ENCODE measurements around the gene CST7.

CST7 gene

DNA sequence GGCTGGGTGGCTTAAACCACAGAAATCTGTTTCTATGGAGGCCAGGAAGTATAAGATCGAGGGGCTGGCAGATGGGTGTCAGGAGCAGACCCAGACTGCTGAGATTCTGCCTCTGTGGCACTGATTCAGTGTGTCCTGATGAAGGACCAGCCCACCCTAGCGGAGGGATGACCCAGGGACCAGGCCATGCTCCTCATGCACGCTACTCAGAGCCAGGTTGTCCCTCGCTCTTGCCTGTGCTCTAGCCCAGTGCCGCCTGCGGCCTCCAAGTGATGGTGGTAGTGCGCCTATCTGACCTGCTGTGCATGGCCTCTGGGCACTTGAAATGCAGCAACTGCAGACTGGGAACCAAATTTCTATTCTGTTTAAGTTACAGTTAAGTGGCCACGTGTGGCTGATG, 56.6 kb downstream of the CST7 start:
- TF ChIP-seq, protein P1, sequence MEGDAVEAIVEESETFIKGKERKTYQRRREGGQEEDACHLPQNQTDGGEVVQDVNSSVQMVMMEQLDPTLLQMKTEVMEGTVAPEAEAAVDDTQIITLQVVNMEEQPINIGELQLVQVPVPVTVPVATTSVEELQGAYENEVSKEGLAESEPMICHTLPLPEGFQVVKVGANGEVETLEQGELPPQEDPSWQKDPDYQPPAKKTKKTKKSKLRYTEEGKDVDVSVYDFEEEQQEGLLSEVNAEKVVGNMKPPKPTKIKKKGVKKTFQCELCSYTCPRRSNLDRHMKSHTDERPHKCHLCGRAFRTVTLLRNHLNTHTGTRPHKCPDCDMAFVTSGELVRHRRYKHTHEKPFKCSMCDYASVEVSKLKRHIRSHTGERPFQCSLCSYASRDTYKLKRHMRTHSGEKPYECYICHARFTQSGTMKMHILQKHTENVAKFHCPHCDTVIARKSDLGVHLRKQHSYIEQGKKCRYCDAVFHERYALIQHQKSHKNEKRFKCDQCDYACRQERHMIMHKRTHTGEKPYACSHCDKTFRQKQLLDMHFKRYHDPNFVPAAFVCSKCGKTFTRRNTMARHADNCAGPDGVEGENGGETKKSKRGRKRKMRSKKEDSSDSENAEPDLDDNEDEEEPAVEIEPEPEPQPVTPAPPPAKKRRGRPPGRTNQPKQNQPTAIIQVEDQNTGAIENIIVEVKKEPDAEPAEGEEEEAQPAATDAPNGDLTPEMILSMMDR (IDR thresholded peaks at IDR 0.05; ENCODE audit: low read depth, low read length), result no peak
- Histone ChIP-seq H3K36me3 (no peaks in the 10 kb centered on the region), H3K27ac (no peak overlapping the region), H3K4me3 (ENCODE audit: low read depth, low read length) (no peak overlapping the region), H3K27me3 (ENCODE audit: insufficient read depth, low read depth, severe bottlenecking) (no peaks in the 10 kb centered on the region), H3K9me3 (ENCODE audit: severe bottlenecking) (no peaks in the 10 kb centered on the region)
- no peak for DNase-seq

DNA sequence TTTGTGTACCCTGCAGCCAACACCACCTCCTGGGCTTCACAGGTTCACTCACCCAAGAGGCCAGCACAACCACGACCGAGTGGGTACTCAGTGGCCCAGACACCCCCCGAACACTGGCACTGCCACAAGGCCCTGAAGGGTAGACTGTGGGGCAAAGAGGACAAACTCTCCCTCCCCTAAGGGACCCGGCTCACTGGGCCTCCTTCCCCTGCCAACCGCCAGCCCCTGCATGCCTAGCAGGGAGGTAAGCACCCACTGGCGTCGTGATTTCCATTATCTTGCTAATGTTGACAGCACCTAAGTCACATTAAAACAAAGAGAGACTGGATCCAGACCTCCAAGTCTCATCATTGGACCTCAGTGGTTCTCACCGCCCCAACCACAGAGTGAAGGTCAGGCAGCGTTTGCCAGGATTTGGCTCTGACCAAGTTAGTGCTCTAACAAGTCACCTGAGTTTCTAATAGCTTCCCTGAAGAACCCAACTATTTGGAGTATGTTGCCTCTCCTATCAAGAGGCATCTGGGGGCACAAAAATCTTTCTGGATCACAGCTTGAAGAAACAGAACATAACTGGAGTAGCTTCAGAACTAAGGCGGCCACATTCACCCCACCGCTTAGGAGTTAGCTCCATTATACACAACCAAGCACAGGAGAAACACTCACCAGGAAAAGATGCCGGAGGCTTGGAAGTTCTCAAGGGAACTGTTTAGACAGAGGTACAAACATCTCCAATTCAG, 57.5 kb downstream of the CST7 start:
- Histone ChIP-seq H3K9me3 (ENCODE audit: severe bottlenecking) (no peaks in the 10 kb centered on the region), H3K36me3 (no peaks in the 10 kb centered on the region), H3K4me3 (ENCODE audit: low read depth, low read length) (no peak overlapping the region), H3K27me3 (ENCODE audit: insufficient read depth, low read depth, severe bottlenecking) (no peaks in the 10 kb centered on the region), H3K27ac (no peak overlapping the region)
- no peak for DNase-seq
- TF ChIP-seq, protein P1 (IDR thresholded peaks at IDR 0.05; ENCODE audit: low read depth, low read length), result no peak

DNA sequence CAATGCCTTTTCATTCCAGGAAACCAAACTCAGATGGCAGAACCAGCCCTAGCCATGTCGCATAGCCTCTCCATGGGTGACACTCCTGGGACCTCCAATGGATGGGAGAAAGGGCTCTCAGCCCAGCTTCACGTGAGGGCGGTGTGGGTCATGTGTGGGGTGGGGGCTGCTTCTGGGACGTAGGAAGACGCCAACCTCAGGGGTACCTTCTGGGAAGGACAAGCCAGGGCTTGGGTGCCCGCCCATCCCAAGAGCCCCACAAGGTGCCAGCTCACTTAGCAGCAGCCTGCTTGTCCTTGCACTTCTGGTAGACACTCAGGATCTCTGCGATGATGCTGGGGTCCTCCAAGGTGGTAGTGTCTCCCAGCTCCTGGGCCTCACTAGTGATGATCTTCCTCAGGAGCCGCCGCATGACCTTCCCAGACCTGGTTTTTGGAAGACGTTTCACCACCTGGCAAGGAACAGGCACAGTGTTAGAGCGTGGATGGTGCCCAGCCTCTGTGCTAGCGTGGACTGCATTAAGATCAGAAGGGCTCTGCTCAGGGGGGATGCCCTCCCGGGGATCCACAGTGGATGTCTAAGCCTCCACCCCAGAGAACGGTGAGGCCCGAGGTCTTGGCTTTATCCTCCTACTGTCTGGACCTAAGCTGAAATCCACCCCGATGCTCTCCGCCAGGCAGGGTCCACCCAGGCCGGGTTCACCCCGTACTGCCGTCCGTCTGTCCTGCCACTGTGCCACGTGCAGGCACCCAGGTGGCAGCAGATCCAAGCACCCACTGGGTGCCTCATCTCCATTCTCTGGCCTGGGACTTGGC, 58.6 kb downstream of the CST7 start:
- H3K36me3 ChIP-seq, result no peaks in the 10 kb centered on the region

DNA sequence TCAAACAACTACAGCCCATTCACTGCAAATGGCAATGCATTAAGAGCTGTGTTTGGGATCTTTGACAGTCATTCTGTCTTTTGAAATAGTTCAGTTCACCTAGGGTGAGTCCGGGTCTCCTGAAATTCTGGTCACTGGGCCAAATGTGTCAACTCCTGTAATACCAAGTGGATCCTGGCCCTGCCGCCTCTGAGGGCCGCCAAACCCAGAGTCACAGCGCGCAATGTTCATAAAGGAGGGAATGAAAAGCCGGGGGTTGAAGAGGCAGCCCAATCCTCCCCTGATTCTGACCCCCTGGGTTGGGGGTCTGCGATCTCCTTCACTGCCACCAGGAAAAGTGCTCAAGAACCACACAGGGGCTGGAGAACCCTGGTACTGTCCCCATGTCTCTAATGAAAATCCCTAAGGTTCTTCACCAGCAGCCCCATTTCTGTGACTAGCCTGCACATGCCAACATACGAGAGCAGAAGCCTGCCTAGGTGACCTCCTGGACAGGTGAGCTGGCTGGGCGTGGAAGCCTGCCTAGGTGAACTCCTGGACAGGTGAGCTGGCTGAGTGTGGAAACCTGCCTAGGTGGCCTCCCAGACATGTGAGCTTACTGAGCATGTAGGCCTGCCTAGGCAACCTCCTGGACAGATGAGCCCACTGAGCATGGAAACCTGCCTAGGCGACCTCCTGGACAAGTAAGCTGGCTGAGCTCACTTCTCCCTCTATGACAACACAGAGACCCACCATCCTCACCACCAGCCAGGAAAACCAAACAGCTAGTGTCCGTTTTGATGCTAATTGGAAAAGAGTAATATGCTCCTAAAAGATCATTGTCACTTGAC, 59.5 kb downstream of the CST7 start:
- H3K4me3 ChIP-seq (ENCODE audit: low read depth, low read length), result no peak overlapping the region
- no peaks in the 10 kb centered on the region for H3K36me3 ChIP-seq
- TF ChIP-seq, protein P1 (IDR thresholded peaks at IDR 0.05; ENCODE audit: low read depth, low read length), result no peak

More for the DNA sequence above, 58.6 kb downstream of the CST7 start:
- Histone ChIP-seq H3K27ac (no peak overlapping the region), H3K27me3 (ENCODE audit: insufficient read depth, low read depth, severe bottlenecking) (no peaks in the 10 kb centered on the region), H3K4me3 (ENCODE audit: low read depth, low read length) (no peak overlapping the region), H3K9me3 (ENCODE audit: severe bottlenecking) (no peaks in the 10 kb centered on the region)
- TF ChIP-seq, protein P1 (IDR thresholded peaks at IDR 0.05; ENCODE audit: low read depth, low read length), result no peak
- no peak for DNase-seq

More for the DNA sequence above, 59.5 kb downstream of the CST7 start:
- Histone ChIP-seq H3K27me3 (ENCODE audit: insufficient read depth, low read depth, severe bottlenecking) (no peaks in the 10 kb centered on the region), H3K9me3 (ENCODE audit: severe bottlenecking) (no peaks in the 10 kb centered on the region), H3K27ac (no peak overlapping the region)
- DNase-seq, result no peak

All from WERI-Rb-1 (cell line).